GM19463 (cell line): ENCODE data around the gene IL18.
"Not testable (repeated sequence)": the region's sequence is repeated elsewhere in the genome, so short reads cannot be mapped to it uniquely, and the experiment has no call there.

Experiments
- ATAC-seq: cut with Tn5 transposase; IDR thresholded peaks from one replicate; pipeline ENCODE4 v1.9.1; 2021; ENCODE audit warnings: mild to moderate bottlenecking, moderate library complexity; ENCODE audit not compliant: unreplicated experiment

IL18 gene

DNA sequence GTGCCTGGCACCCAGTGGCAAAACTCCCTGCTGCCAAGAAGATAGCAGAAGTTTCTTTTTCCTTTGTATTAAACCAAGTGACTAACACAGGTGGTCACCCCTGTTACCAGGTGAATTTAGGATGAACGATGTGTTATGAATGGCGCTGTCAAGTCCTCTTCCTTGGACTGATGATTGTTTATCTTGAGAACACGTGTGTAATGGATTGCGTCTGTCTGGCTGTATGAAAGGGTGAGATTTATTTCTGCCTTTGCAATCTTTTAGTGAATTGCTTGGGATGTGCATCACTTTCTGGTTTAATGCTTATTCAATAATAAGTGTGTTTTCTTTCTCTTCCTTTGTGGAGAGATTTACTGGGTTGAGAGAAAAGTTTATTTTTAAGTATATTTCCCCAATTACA, 40.8 kb downstream of the IL18 start:
- no peak for ATAC-seq

DNA sequence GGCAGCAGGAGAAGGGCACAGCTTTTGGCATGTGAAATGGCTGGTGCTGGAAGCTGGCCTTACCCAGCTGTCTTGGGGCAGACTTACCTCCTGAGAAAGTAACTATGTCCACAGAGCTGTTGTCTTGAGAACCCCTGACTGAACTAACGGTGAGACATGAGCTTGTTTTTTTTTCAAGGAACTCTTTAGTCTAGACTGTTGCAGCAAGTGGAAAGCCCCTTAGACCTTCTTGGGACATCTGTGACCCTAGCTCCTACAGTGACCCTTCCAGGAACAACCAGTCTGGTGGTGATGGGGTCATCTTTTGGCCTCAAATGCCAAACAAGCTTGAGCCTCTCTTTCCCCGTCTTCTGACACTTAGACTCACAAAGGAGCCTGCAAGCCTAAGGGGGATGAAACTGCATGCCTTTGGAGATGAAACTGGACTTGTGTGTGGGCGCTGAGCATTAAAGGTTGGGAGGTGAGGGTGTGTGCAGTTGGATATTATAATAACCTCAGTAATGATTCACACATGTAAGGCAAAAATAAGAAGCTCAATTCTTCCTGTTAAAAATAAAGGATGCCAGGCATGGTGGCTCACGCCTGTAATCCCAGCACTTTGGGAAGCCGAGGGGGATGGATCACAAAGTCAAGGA, 41.8 kb downstream of the IL18 start:
- ATAC-seq: no peak

DNA sequence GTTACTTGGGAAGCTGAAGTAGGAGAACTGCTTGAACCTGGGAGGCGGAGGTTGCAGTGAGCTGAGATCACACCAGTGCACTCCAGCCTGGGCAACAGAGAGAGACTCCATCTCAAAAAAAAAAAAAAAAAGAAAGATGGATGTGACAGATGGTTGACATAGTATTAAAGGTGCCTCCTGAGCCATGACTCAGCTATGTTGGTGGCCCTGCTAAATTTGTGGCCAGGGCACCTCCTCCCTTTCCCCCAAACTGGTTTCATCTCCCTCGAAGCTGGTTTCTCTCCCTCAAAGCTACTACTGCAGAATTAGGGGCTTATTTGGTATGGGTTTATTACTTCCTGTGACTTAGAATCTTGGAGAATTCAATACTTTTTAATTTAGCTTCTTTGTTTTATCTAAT, 45.7 kb downstream of the IL18 start:
- no peak for ATAC-seq

DNA sequence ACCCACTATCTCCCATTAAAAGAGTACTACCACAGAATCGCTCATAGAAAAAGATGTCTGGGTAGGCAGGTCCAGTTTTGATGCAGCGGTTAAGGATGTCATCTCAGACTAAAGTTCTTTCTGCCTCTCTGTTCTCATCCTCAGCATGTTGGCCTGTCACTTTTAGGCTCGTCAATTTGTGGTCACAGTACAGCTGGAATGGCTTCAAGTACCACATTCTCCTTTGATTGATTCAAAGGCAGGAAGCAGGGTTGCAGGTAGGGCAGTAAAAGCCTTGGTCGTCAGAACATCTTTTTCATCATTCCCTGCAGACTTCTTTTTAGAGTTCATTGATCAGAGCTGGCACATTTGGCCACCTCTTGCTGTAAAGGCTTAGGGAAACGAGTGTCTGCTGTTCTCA, 48.5 kb downstream of the IL18 start:
- ATAC-seq: no peak

DNA sequence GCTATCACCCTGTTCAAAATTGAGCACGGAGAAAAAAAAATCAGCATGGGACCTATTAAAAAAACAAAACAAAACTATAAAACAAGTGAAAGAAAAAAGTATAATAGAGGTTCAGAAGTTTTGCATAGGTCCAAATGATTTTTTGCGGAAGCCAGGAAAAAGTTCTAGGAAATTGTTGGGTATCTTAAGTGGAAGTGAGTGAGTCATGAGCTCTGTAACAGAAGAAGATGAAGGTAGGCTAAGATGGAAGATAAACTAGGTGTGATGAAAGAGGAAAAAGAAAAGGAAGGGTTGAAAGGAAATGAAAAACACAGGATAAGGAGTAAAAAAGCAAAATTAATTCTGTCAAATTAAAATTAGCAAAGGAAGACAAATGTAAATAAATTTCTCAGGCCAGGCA, 49.4 kb downstream of the IL18 start:
- no peak for ATAC-seq

DNA sequence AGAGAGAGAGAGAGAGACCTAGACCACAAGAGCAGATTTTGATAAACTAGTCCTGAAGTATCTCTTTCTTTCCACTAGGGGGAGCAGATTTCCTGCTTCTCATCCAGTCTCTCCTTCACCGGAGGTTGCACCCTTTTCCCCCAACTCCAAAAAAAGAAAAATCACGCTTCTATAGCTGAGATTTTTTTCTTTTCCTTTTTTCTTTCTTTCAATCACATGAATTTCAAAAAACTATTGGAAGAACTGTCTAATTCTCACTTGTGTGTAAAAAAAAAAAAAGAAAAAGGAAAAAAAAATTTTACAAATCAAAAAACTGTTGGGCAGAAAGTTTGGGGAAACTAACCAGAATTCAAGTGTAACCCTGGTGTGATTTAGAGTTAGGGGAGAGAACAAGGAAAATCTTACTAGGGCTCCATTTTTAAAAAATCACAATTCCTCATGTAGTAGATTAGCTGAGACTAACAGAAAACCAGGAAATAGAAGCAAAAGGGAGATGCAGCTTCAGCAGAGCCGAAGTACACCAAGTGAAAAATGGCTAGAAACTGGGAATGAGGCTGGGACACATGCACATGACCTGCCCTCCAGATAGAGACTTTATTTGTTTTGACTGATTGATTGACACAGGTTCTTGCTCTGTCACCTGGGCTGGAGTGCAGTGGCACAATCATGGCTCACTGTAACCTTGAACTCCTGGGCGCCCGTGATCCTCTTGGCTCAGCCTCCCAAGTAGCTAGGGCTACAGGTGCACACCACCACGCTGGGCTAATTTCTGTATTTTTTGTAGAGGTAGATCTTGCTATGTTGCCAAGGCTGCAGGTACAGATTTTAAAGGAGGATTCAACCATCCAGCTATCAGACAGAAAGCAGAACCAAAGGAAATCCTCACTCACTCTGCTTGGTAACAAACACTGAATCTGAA, 50.1 kb downstream of the IL18 start:
- no peak for ATAC-seq

DNA sequence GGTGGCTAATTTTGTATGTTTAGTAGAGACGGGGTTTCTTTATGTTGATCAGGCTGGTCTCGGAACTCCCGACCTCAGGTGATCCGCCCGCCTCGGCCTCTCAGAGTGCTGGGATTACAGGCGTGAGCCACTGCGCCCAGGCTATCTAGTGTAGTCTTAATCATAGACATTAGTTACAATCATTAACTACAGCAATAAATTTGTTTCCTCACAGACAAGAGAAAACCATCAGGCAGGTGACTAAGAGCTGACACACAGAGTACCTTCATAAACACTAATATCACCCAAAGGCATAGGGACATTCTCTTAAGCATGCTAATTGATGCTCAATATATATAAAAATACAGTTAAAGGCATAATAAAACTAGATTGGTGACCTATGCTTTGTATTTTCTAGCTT, 57.8 kb downstream of the IL18 start:
- ATAC-seq: no peak

DNA sequence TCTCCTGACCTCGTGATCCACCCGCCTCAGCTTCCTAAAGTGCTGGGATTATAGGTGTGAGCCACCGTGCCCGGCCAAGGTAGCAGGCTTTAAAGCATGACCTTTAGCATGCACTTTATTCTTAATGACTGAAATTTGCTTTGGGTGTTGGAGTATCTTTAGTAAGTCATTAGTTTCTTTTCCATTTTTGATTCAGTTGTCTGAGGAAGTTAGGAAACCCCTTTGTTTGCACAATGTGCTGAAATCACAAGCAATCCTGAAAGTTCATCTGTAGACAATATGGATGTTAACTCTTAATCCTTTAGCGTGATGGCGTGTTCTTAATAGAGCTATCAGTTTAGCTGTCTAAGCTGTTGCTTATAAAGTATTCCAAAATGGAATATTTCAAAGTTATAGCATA, 60.4 kb downstream of the IL18 start:
- ATAC-seq: no peak

DNA sequence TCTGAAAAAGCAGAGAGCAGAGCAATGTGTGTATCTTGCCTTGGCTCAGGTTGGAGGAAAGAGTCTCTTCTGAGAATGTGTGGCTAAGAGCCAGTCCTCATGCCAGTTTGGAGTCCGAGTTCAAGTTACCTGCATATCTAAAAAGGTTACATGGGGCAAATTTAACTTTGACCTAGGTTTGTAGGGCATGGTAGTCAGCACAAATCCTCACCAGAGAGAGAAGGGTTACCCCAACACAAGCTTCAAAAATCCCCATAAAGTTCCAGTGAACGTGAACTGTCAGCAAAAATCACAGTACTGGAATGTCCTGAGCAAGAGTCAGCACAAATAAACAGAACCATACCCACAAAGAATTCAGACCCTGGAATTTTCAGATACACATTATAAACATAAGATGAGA, 63.4 kb downstream of the IL18 start:
- ATAC-seq: no peak

DNA sequence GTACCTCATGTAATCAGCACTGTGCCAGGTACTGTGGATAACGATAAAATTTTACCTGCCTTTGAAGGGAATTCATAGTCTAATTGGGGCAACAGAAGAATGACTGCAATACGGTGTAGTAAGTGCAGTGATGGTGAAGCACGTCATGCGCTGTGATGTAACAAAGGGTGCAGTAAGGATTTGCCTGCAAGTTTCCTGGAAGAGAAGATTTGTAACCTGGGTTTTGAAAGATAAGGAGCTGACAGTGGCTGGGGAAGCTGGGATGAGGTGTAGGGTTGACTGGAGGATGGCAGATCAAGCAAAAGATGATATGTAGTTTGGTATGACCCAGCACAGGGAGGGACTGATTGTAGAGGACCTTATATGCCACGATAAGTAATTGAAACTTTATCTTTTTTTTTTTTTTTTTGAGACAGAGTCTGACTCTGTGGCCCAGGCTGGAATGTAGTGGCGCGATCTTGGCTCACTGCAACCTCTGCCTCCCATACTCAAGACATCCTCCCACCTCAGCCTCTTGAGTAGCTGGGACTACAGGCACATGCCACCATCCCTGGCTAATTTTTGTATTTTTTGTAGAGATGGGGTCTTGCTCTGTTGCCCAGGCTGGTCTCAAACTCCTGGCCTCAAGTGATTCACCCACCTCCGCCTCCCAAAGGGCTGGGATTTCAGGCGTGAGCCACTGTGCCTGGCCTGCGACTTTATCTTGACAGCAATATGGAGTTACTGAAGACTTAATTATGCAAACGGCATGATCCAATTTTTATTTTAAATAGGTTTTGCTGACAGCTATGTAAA, 66.0 kb downstream of the IL18 start:
- no peak for ATAC-seq

DNA sequence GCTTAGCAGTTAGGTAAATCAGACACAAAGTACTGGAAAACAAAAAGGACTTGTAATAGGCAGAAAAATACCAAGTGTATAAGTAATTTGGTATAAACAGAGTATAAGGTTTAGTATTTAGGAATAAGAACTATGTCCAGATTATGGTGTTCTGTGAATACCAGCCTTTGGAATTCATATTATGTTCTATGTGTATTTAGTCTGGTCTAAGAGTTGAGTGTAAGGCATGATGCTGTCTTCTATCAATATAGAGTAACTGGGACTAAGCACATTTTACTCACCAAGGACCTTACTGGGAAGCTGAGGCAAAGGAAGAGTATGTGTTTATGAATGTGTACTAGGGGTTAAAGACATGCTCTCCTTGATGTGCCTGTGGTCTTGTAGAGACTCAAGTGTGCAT, 67.7 kb downstream of the IL18 start:
- no peak for ATAC-seq

DNA sequence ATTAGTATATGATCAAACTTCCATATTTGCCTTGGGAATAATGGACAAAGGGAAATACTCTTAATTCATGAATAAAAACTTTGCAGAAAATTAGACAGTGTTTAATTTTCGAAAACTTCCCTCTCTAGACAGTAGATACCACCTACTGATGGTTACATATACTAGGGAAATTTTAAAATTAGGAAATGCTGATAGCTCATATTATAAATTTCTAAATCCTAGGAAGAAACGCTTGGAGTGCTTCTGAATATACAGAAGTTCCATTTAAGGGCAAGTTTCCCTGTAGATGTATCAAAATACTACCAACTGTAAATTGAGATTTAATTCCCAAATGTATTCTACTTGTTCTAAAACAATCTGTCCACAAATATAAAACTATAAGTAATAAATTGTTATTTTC, 68.6 kb downstream of the IL18 start:
- ATAC-seq: not testable (repeated sequence)
